Thymus (tissue), 11 donors: ENCODE data around the gene CEP68. TPM values are rescaled to one million over a fixed set of nuclear protein-coding genes. Genes with fewer than 3 reads are reported as not detected.
"Not testable (repeated sequence)": the region's sequence is repeated elsewhere in the genome, so short reads cannot be mapped to it uniquely, and the experiment has no call there.

Experiments
- DNase-seq, 9 donors: peaks; one replicate each; pipeline ENCODE4 v3.0.0-alpha.2; 2013; ENCODE audit warnings: low spot score in 9 of 9, low read depth in 6 of 9, missing footprints in 1 of 9
- H3K27ac ChIP-seq, 2 donors: one replicate each; pipeline ENCODE4 v1.5.1; 2013; ENCODE audit warnings: control low read depth in 1 of 2, low read depth in 1 of 2, low read length in 1 of 2, mild to moderate bottlenecking in 1 of 2, moderate library complexity in 1 of 2
- H3K27me3 ChIP-seq, 2 donors: one replicate each; pipeline ENCODE4 v1.5.1; 2013; ENCODE audit warnings: low read length in 1 of 2; ENCODE audit not compliant: control insufficient read depth in 2 of 2, insufficient read depth in 1 of 2
- H3K36me3 ChIP-seq, 2 donors: one replicate each; pipeline ENCODE4 v1.5.1; 2013; ENCODE audit warnings: low read length in 1 of 2, mild to moderate bottlenecking in 1 of 2, moderate library complexity in 1 of 2; ENCODE audit not compliant: control insufficient read depth in 2 of 2, insufficient read depth in 2 of 2
- H3K4me1 ChIP-seq, 2 donors: one replicate each; pipeline ENCODE4 v1.5.1; 2013; ENCODE audit warnings: low read length in 2 of 2; ENCODE audit not compliant: control insufficient read depth in 2 of 2, insufficient read depth in 2 of 2
- H3K4me3 ChIP-seq, 2 donors: one replicate each; pipeline ENCODE4 v1.5.1; 2013; ENCODE audit warnings: low read length in 2 of 2, control low read depth in 1 of 2, mild to moderate bottlenecking in 1 of 2
- H3K9me3 ChIP-seq, 2 donors: one replicate each; pipeline ENCODE4 v1.5.1; 2013; ENCODE audit warnings: low read length in 1 of 2, mild to moderate bottlenecking in 1 of 2; ENCODE audit not compliant: control insufficient read depth in 2 of 2, insufficient read depth in 1 of 2
- whole genome bisulfite sequencing: extraction: QIAGEN DNeasy Blood & Tissue Kit; methylation state at CpG from one replicate; pipeline ENCODE4 v1.1.7; 2013; 5-methylcytosine and 5-hydroxymethylcytosine counted together
- polyA plus RNA-seq: library from polyadenylated mRNA; stranded (reverse); fragments of 200-250 nt; gene quantifications from one replicate; pipeline ENCODE4 v1.2.3, GENCODE V29; 2013
- total RNA-seq: library from RNA; stranded (reverse); fragments of 120-200 nt; gene quantifications from one replicate; pipeline ENCODE4 v1.2.4, GENCODE V29; 2013
- donor health status: healthy.

The CEP68 gene
- total and polyA plus RNA-seq, 2 donors: 8.0 to 13.3 TPM

DNA sequence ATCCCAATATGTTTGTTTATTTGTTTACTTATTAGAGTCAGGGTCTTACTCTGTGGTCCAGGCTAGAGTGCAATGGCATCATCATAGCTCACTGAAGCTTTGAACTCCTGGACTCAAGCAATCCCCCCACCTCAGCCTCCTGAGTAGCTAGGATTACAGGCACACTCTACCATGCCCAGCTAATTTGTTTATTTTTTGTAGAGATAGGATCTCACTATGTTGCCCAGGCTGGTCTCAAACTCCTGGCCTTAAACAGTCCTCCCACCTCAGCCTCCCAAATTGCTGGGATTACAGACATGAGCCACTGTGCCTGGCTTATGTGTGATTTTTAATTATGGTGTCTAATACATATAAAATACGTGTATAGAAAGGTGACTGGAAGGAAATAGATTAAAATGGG, 36.0 kb upstream of the CEP68 start:
- 97% methylated on average over 1 of the region's 1 CpG for WGBS
- H3K27ac ChIP-seq, DNase-seq, H3K9me3 ChIP-seq, H3K4me3 ChIP-seq, H3K27me3 ChIP-seq: not testable (repeated sequence)
- Histone ChIP-seq H3K36me3 (peaks cover 58 to 85% of the 10 kb centered on the region in 2 donors), H3K4me1 (peaks cover 0 to 19% of the 10 kb centered on the region in 2 donors)

DNA sequence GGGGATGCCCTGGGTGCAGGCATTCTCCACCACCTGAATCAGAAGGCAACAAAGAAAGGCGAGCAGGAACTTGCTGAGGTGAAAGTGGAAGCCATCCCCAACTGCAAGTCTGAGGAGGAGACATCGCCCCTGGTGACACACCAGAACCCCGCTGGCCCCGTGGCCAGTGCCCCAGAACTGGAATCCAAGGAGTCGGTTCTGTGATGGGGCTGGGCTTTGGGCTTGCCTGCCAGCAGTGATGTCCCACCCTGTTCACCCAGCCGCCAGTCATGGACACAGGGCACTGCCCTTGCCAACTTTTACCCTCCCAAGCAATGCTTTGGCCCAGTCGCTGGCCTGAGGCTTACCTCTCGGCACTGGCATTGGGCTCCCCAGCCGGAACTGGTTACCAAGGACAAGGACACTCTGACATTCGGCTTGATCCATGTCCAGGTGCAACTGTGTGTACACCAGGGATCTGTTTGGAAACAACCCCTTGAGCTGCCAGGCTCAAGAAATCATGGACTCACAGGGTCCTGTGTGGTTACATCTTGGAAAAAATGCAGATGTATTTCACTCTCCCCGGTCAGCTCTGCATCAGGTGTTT, 35.2 kb upstream of the CEP68 start:
- H3K4me3 ChIP-seq: no peak overlapping the region
- H3K36me3 ChIP-seq: peaks cover 55 to 82% of the 10 kb centered on the region in 2 donors
- peaks cover 6 to 22% of the 10 kb centered on the region in 2 donors for H3K4me1 ChIP-seq
- no peaks in the 10 kb centered on the region for H3K9me3 ChIP-seq
- 98% methylated on average over 11 of the region's 11 CpGs for WGBS
- no peak for DNase-seq
- H3K27ac ChIP-seq: no peak overlapping the region
- H3K27me3 ChIP-seq: no peaks in the 10 kb centered on the region

DNA sequence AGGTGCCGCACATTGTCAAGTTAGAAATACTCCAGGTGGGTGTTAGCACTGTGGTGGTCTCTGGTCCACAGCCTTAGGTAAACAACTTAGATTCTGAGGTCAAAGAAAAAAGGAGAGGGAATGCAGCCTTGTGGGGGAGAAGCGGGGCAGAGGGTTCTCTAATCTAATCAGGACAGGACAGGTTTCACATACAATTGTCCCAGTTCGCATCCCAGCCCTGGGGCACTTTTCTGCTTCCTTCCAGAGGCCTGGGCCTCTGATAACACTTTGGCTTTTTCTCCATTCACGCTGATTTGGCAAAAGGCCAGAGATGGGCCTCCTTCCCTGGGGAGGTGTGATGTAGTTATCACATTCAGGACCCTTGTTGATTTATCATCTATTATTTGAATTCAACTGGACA, 34.5 kb upstream of the CEP68 start:
- WGBS: 96% methylated on average over 4 of the region's 4 CpGs
- Histone ChIP-seq H3K4me1 (peaks cover 9 to 24% of the 10 kb centered on the region in 2 donors), H3K9me3 (no peaks in the 10 kb centered on the region), H3K27me3 (no peaks in the 10 kb centered on the region), H3K27ac (no peak overlapping the region), H3K36me3 (peaks cover 49 to 75% of the 10 kb centered on the region in 2 donors), H3K4me3 (no peak overlapping the region)
- DNase-seq: no peak

DNA sequence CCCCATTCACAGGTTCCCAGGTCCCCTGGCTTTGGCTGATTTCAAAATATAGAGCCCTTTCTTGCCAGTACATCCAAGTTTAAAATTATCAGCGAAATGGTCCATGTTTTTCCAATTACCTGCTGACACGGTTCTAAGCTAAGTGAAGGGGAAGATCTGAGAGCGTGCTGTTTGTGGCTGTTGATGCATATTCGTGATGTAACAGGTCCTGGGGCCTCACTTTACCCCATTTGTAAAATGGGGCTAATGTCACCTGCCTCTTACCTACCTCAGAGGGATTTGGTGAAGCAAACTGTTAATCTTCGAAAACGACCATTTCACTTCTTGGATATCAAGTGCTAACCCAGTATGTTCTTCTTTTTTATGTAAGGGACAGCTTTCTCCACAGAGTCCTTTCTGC, 34.0 kb upstream of the CEP68 start:
- Histone ChIP-seq H3K9me3 (no peaks in the 10 kb centered on the region), H3K4me1 (peaks cover 9 to 20% of the 10 kb centered on the region in 2 donors), H3K27me3 (no peaks in the 10 kb centered on the region), H3K36me3 (peaks cover 49 to 71% of the 10 kb centered on the region in 2 donors), H3K27ac (no peak overlapping the region), H3K4me3 (no peak overlapping the region)
- WGBS: 98% methylated on average over 6 of the region's 6 CpGs
- no peak for DNase-seq

DNA sequence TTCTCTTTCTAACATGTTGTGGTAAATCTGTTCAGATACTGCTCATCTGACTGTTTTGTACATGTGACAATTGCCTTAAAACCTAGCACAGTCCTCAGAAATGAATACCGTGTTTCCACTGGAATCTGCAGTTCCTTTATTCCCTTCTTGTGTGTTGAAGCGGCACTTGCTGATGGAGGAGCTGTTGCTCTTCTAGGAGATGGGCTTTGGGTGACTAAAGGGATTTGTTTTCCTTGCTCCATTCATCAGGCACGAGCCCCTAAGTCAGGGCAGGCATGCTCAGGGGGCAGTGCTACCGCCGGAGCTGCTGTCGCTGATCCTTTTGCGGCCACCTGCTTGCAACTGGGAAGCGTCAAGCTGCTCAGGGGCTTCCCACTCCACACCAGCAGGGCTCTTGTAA, 32.5 kb upstream of the CEP68 start:
- Histone ChIP-seq H3K27ac (no peak overlapping the region), H3K27me3 (no peaks in the 10 kb centered on the region), H3K9me3 (no peaks in the 10 kb centered on the region), H3K36me3 (peaks cover 44 to 61% of the 10 kb centered on the region in 2 donors), H3K4me3 (no peak overlapping the region), H3K4me1 (peaks cover 9 to 12% of the 10 kb centered on the region in 2 donors)
- 96% methylated on average over 8 of the region's 8 CpGs for WGBS
- DNase-seq: no peak

DNA sequence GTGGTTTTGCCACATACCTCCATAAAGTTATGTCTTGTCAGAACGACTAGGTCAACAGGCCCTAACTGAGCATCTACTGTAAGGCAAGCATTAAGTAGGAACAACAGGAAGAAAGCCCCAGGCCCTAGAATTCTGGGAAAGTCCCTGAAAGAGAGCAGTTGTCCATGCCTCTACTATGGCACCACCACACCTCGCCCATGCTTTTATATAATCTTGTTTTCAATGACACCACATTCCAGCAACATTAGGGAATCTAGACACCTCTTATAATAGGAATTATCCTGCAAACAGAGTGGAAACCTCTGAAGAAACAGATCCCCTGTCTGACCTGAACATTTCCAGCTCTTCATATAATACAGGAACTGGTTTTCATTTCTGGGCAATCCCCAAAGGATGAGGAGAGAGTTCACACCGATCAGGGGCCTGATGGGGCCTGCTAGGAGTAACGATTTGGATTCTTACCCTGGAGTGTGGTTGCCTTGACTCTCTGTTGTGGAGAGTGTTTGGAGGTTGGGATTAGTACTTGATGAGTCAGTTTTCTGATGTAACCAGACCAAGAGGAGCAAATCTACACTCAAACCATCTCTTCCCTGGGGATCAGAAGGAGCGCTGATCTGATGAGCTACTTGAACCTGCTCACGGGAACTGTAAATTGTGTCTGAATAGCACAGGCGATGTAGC, 31.9 kb upstream of the CEP68 start:
- H3K27ac ChIP-seq: no peak overlapping the region
- H3K9me3 ChIP-seq: no peaks in the 10 kb centered on the region
- H3K27me3 ChIP-seq: no peaks in the 10 kb centered on the region
- H3K36me3 ChIP-seq: peaks cover 39 to 55% of the 10 kb centered on the region in 2 donors
- WGBS: 97% methylated on average over 7 of the region's 7 CpGs
- H3K4me1 ChIP-seq: peaks cover 9 to 13% of the 10 kb centered on the region in 2 donors
- H3K4me3 ChIP-seq: no peak overlapping the region
- DNase-seq: no peak

DNA sequence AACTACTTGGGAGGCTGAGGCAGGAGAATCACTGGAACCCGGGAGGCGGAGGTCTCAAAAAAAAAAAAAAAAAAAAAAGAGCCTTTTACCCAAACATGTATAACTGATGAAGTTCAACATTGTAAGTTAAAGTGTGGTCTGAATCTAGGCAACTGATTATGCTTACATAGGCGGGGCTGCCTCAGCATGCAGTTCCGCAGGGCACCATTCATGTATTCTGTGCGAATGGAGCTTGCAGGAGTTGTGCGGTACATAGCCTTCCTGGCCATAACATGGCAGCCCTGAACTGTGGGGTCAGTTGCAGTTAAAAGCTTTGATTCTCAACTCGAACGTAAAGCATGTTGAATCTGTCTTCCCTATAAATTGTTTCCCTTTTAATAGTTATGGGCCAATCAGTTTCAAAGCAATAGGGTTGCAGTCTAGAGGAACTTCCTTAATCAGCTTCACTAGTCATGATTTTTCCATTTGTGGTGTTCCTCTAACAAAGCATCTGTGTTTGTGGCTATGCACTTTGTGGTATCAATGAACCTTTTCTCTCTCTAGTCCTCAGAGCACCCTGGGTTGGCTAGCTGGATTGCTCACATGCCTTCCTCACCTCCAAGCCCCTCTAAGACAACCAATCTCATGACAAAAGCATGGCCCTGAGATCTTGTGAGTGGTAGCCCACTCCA, 30.6 kb upstream of the CEP68 start:
- peaks cover 26 to 44% of the 10 kb centered on the region in 2 donors for H3K36me3 ChIP-seq
- DNase-seq: no peak
- H3K4me1 ChIP-seq: peaks cover 14 to 26% of the 10 kb centered on the region in 2 donors
- no peaks in the 10 kb centered on the region for H3K27me3 ChIP-seq
- WGBS: 80% methylated on average over 8 of the region's 8 CpGs
- H3K4me3 ChIP-seq: no peak overlapping the region
- H3K27ac ChIP-seq: no peak overlapping the region
- no peaks in the 10 kb centered on the region for H3K9me3 ChIP-seq

DNA sequence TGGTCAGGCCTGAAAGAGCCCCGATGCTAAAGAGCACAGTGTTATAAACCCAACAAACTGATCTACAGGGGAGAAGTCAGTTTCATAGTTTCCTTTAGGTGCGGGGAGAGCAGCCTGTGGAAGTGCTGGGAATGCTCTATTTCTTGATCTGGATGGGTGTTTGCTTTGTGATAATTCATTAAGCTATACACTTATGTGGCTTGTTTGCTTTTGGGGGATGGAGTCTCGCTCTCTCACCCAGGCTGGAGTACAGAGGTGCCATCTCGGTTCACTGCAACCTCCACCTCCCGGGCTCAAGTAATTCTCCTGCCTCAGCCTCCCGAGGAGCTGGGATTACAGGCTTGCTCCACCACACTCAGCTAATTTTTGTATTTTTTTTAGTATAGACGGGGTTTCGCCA, 30.1 kb upstream of the CEP68 start:
- no peak overlapping the region for H3K27ac ChIP-seq
- H3K27me3 ChIP-seq: no peaks in the 10 kb centered on the region
- peaks cover 19 to 32% of the 10 kb centered on the region in 2 donors for H3K4me1 ChIP-seq
- peaks cover 20 to 38% of the 10 kb centered on the region in 2 donors for H3K36me3 ChIP-seq
- WGBS: 97% methylated on average over 8 of the region's 8 CpGs
- no peak overlapping the region for H3K4me3 ChIP-seq
- DNase-seq: no peak
- H3K9me3 ChIP-seq: no peaks in the 10 kb centered on the region
